Thoracic aorta (tissue), 2 donors: ENCODE results near the gene ARHGEF19. TPM values are rescaled to one million over a fixed set of nuclear protein-coding genes. Genes with fewer than 3 reads are reported as not detected.

Experiments used
- ATAC-seq: fragments of 150-250 bp; one replicate; pipeline ENCODE4 v1.8.0; 2017; ENCODE audit warnings: low read depth; ENCODE audit not compliant: insufficient number of reproducible peaks, low FRiP score
- DNase-seq: peaks from one replicate; pipeline ENCODE4 v3.0.0-alpha.2; 2020; ENCODE audit warnings: low spot score
- H3K27ac ChIP-seq, 2 donors: fragments of 200-600 bp; sonication (generic); 1 replicate in 1 of 2; 2 replicates in 1 of 2; pipeline ENCODE4 v1.5.1; 2016; ENCODE audit warnings: mild to moderate bottlenecking in 2 of 2, moderate library complexity in 2 of 2
- H3K27me3 ChIP-seq: fragments of 200-600 bp; sonication (generic); replicated peaks from 2 replicates; pipeline ENCODE4 v1.6.0; 2016; ENCODE audit warnings: mild to moderate bottlenecking; ENCODE audit not compliant: insufficient read depth
- H3K36me3 ChIP-seq: fragments of 200-600 bp; sonication (generic); one replicate; pipeline ENCODE4 v1.5.1; 2016
- H3K4me1 ChIP-seq, 2 donors: fragments of 200-600 bp; sonication (generic); 1 replicate in 1 of 2; 2 replicates in 1 of 2; pipeline versions ENCODE4 v1.5.1 to v1.6.0; 2016; ENCODE audit warnings: low read depth in 2 of 2, mild to moderate bottlenecking in 1 of 2; ENCODE audit not compliant: control insufficient read depth in 1 of 2
- H3K4me3 ChIP-seq: fragments of 200-600 bp; sonication (generic); 2 replicates; pipeline ENCODE4 v1.5.1; 2016; ENCODE audit warnings: mild to moderate bottlenecking
- H3K9me3 ChIP-seq: fragments of 200-600 bp; sonication (generic); 2 replicates; pipeline ENCODE4 v1.5.1; 2016
- total RNA-seq, 2 donors: library from RNA; depleted of rRNA; stranded (reverse); fragments of >200 nt; gene quantifications; one replicate each; pipeline versions ENCODE4 v1.1.0 to v1.2.3, GENCODE V29; 2016
- TF ChIP-seq, protein P1 (sequence below): fragments of 200-600 bp; sonication (generic); IDR thresholded peaks from one replicate; pipeline ENCODE4 v1.5.1; 2019; ENCODE audit warnings: antibody characterized with exemption

Gene ARHGEF19
- total RNA-seq, 2 donors from 2014 or later = 8.1 to 8.5 TPM

GRCh38 chr1:16162163-16162822 is 50.2 kb downstream of the ARHGEF19 start:
- Histone ChIP-seq H3K4me3 (no peak overlapping the region), H3K27ac (no peak overlapping the region), H3K27me3 (no peaks in the 10 kb centered on the region), H3K9me3 (no peaks in the 10 kb centered on the region), H3K4me1 (no peaks in the 10 kb centered on the region), H3K36me3 (no peaks in the 10 kb centered on the region)
- DNase-seq (no peak), ATAC-seq (no peak)
- TF ChIP-seq, protein P1, sequence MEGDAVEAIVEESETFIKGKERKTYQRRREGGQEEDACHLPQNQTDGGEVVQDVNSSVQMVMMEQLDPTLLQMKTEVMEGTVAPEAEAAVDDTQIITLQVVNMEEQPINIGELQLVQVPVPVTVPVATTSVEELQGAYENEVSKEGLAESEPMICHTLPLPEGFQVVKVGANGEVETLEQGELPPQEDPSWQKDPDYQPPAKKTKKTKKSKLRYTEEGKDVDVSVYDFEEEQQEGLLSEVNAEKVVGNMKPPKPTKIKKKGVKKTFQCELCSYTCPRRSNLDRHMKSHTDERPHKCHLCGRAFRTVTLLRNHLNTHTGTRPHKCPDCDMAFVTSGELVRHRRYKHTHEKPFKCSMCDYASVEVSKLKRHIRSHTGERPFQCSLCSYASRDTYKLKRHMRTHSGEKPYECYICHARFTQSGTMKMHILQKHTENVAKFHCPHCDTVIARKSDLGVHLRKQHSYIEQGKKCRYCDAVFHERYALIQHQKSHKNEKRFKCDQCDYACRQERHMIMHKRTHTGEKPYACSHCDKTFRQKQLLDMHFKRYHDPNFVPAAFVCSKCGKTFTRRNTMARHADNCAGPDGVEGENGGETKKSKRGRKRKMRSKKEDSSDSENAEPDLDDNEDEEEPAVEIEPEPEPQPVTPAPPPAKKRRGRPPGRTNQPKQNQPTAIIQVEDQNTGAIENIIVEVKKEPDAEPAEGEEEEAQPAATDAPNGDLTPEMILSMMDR = no peak

GRCh38 chr1:16161717-16162116 is 50.7 kb downstream of the ARHGEF19 start:
- no peak overlapping the region for H3K27ac ChIP-seq
- no peaks in the 10 kb centered on the region for H3K36me3 ChIP-seq
- H3K27me3 ChIP-seq = no peaks in the 10 kb centered on the region
- no peak overlapping the region for H3K4me3 ChIP-seq
- H3K9me3 ChIP-seq = no peaks in the 10 kb centered on the region
- TF ChIP-seq, protein P1 = no peak
- ATAC-seq = no peak
- H3K4me1 ChIP-seq = no peaks in the 10 kb centered on the region
- DNase-seq = no peak

DNA sequence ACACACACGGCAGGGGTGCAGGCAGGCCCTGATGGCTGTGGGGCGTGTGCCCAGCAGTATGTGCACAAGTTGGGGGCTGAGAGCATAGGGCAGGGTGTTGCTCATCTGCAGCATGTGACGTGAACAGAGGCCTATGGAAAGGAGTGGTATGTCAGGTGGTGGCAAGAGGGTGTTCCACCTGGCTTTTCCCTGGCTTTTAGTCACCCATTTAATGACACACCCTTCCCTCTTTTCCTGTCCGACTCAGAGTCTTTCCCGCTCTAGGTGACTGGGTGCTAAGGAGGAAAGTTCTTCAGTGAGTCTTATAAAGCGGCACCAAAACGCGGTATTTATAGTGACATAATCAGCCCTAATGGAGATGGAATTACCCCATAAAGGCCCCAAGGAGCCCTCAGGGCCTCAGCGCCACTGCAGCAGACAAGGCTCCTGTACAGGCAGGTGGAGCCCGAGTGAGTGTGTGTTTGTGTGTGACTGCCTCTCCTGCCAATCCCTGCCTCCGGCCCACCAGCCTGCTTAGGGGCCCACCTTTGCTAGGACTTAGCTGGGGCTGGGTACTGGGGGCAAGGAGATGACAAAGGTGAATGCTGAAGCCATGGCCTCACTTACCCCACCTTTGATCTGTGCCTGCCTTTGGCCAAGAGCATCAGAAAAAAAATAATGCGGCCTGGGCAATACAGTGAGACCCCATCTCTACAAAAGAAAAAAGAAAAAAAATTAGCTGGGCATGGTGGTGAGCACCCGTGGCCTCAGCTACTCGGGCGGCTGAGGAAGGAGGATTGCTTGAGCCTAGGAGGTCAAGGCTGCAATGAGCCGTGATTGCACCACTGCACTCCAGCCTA is 53.2 kb downstream of the ARHGEF19 start:
- no peak overlapping the region for H3K27ac ChIP-seq
- no peaks in the 10 kb centered on the region for H3K36me3 ChIP-seq
- ATAC-seq (no peak), DNase-seq (no peak)
- H3K9me3 ChIP-seq = no peaks in the 10 kb centered on the region
- H3K4me3 ChIP-seq = no peak overlapping the region
- TF ChIP-seq, protein P1 = no peak
- peaks cover 2 to 11% of the 10 kb centered on the region in 2 donors for H3K4me1 ChIP-seq
- no peaks in the 10 kb centered on the region for H3K27me3 ChIP-seq

DNA sequence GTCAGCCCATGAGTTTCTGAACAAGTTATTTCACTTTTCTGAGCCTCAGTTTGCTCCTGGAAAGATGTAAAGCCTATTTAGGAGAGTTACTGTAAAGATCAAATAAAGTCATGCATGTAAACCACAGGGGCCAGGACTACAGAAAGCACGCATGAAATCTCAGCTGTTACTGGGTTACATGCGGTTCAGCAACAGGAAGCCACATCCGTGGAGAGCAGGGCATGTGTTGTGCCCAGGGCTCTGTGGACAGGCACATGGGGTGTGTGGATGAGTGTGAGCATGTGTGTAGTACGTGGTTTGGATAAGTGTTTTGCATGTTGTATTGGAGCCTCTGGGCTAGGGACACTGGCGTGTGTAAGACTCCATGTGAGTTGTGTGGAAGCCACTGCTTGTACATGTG is 54.4 kb downstream of the ARHGEF19 start:
- Histone ChIP-seq H3K36me3 (no peaks in the 10 kb centered on the region), H3K9me3 (no peaks in the 10 kb centered on the region), H3K27ac (no peak overlapping the region), H3K27me3 (no peaks in the 10 kb centered on the region), H3K4me3 (no peak overlapping the region), H3K4me1 (peaks cover 14 to 23% of the 10 kb centered on the region in 2 donors)
- TF ChIP-seq, protein P1 = no peak
- ATAC-seq (no peak), DNase-seq (no peak)

DNA sequence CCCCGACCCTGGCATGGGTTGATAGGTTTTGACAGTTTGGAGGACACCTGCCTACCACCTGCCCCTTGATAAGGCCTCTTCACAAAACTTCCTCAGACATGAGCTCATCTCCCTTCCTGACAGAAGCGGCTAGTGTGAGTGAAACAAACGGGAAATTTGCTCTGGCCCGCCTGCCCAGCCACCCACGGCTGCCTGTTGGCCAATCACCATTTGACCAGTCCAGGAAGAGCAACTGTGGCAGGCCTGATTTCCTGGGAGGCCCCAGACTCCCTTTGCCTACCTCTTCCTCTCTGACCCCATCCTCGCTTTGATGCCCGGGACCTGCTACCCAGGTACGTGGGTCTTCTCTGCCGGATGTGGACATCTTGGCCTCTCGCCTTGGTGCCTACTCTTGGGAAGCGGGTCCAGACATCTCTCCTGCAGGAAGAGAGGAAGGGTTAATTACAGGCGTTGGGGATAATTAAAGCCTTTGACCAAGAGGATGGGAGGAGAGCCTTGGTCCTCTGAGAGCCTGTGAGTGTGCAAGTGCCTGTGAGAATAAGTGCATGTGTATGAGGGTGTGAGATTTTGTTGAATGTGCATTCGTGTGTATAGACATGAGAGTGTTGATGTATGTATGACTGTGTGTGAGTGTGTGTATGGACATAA is 55.5 kb downstream of the ARHGEF19 start:
- TF ChIP-seq, protein P1 = no peak
- H3K4me1 ChIP-seq = peaks cover 18 to 32% of the 10 kb centered on the region in 2 donors
- no peaks in the 10 kb centered on the region for H3K36me3 ChIP-seq
- H3K9me3 ChIP-seq = no peaks in the 10 kb centered on the region
- no peak overlapping the region for H3K4me3 ChIP-seq
- ATAC-seq (no peak), DNase-seq (no peak)
- H3K27me3 ChIP-seq = no peaks in the 10 kb centered on the region
- H3K27ac ChIP-seq = peak overlapping the region; percentile 79 to 82
